Fibroblast of villous mesenchyme (primary cell): ENCODE measurements around the gene CREBBP. TPM values are rescaled to one million over a fixed set of nuclear protein-coding genes. Genes with fewer than 3 reads are reported as not detected.

Source experiments
- DNase-seq: peaks from one replicate; pipeline ENCODE4 v3.0.0-alpha.2; 2010; ENCODE audit warnings: low read depth
- H3K4me3 ChIP-seq: 2 replicates; pipeline ENCODE4 v1.5.1; 2011; ENCODE audit warnings: low read depth, mild to moderate bottlenecking, low read length
- CTCF ChIP-seq: IDR thresholded peaks from 2 replicates; pipeline ENCODE4 v1.5.1; 2012; ENCODE audit warnings: low read depth, mild to moderate bottlenecking, low read length; ENCODE audit not compliant: insufficient read depth
- total RNA-seq: library from RNA; depleted of rRNA; stranded (reverse); fragments of >200 nt; gene quantifications from 2 replicates; pipeline ENCODE4 v1.2.3, GENCODE V29; 2012

The CREBBP gene
- total RNA-seq, 1 donor = 32.0 TPM

- H3K4me3 ChIP-seq = no peak overlapping the region
- peak; percentile 76 for DNase-seq
- TF ChIP-seq CTCF = no peak
Measured at GRCh38 chr16:3836641-3837040, 43.9 kb downstream of the CREBBP start.

GRCh38 chr16:3835089-3835602 lies 45.4 kb downstream of the CREBBP start:
- TF ChIP-seq CTCF = no peak

GRCh38 chr16:3832668-3833067 lies 47.8 kb downstream of the CREBBP start:
- DNase-seq = no peak
- no peak for TF ChIP-seq CTCF
- H3K4me3 ChIP-seq = no peak overlapping the region

More at GRCh38 chr16:3835089-3835602, 45.4 kb downstream of the CREBBP start:
- no peak overlapping the region for H3K4me3 ChIP-seq
- no peak for DNase-seq

GRCh38 chr16:3830625-3831254 lies 49.8 kb downstream of the CREBBP start:
- TF ChIP-seq CTCF = no peak
- DNase-seq = no peak
- H3K4me3 ChIP-seq = no peak overlapping the region

GRCh38 chr16:3829631-3830536 lies 50.6 kb downstream of the CREBBP start:
- DNase-seq = peak; percentile 60
- H3K4me3 ChIP-seq = no peak overlapping the region
- TF ChIP-seq CTCF = no peak

- no peak overlapping the region for H3K4me3 ChIP-seq
- DNase-seq = no peak
- TF ChIP-seq CTCF = no peak
Measured at GRCh38 chr16:3825940-3826339, 54.6 kb downstream of the CREBBP start.
